AG04450 (cell line): ENCODE results near the gene CNDP2. TPM values are rescaled to one million over a fixed set of nuclear protein-coding genes. Genes with fewer than 3 reads are reported as not detected.
"Not testable (repeated sequence)": the region's sequence is repeated elsewhere in the genome, so short reads cannot be mapped to it uniquely, and the experiment has no call there.

Experiments
- CTCF ChIA-PET: fragments of 300-600, 350-600 bp; formaldehyde crosslinking; extraction: SDS; loops from one replicate; lab custom pipeline; 2022; ENCODE audit warnings: antibody characterized with exemption, inconsistent platforms; lab: Charles Lee
- POLR2A ChIA-PET: fragments of 350-600 bp; formaldehyde crosslinking; extraction: SDS; loops from one replicate; lab custom pipeline; 2021; ENCODE audit warnings: antibody characterized with exemption, inconsistent platforms; lab: Yijun Ruan, JAX
- DNase-seq: peaks from one replicate; pipeline ENCODE4 v3.0.0-alpha.2; 2011; ENCODE audit warnings: low read depth, low spot score
- H3K27ac ChIP-seq: one replicate; pipeline ENCODE4 v1.5.1; 2012; ENCODE audit warnings: low read depth, low read length, control low read depth
- H3K27me3 ChIP-seq: one replicate; pipeline ENCODE4 v1.6.0; 2012; ENCODE audit warnings: low read length; ENCODE audit not compliant: control insufficient read depth, insufficient read depth
- H3K4me3 ChIP-seq: 2 replicates; pipeline ENCODE4 v1.5.1; 2011; ENCODE audit warnings: mild to moderate bottlenecking, low read depth, low read length, control low read depth
- H3K9me3 ChIP-seq: 2 replicates; pipeline ENCODE4 v1.5.1; 2012; ENCODE audit warnings: low read length; ENCODE audit not compliant: control insufficient read depth, insufficient read depth
- CTCF ChIP-seq: IDR thresholded peaks from 2 replicates; pipeline ENCODE4 v1.5.1; 2011; ENCODE audit warnings: low read depth, low read length, control low read depth, inconsistent platforms
- polyA plus RNA-seq: library from polyadenylated mRNA; depleted of rRNA; stranded (reverse); fragments of >200 nt; gene quantifications from 2 replicates; pipeline ENCODE4 v1.2.3, GENCODE V29; 2011

Gene CNDP2
- polyA plus RNA-seq, 1 experiment = 74.2 TPM

GRCh38 chr18:74524097-74524496 is 27.9 kb downstream of the CNDP2 start:
- no peak overlapping the region for H3K27ac ChIP-seq
- POLR2A ChIA-PET = no interaction called here
- no peaks in the 10 kb centered on the region for H3K9me3 ChIP-seq
- CTCF ChIA-PET = interaction anchor here (0.8 kb wide), 1 partner anchor 28 kb away, joined by 6 read pairs; no protein-coding TSS in a partner anchor
- H3K4me3 ChIP-seq = no peak overlapping the region
- peaks cover 3% of the 10 kb centered on the region for H3K27me3 ChIP-seq
- no peak for DNase-seq
- TF ChIP-seq CTCF = no peak

- H3K27me3 ChIP-seq, CTCF ChIA-PET, H3K4me3 ChIP-seq, H3K27ac ChIP-seq, H3K9me3 ChIP-seq, POLR2A ChIA-PET, DNase-seq: not testable (repeated sequence)
Measured at GRCh38 chr18:74524915-74525314, 28.8 kb downstream of the CNDP2 start.

GRCh38 chr18:74525741-74526140 is 29.6 kb downstream of the CNDP2 start:
- Histone ChIP-seq H3K27ac (no peak overlapping the region), H3K27me3 (peaks cover 10% of the 10 kb centered on the region), H3K9me3 (no peaks in the 10 kb centered on the region), H3K4me3 (no peak overlapping the region)
- no peak for DNase-seq
- no peak for TF ChIP-seq CTCF
- CTCF ChIA-PET = no interaction called here
- POLR2A ChIA-PET = no interaction called here

DNA sequence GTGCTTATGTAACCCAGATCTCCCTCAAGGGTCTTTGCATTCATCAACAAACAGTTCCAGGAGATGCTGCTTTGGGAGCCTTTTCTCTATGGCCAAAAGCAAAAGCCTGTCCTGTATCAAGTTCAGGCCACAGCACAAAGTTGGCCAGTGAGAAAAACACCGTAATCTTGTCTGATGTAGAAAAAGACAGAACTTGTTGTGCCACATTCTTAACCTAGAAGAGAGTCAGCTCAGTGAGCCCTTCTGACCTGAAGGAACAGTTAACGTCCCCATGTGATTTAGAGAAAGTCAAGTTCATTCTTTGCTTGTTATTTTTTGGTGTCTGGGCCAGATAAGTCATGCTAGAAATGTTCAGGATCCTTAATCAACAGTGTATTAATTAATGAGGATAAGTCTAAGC is 30.3 kb downstream of the CNDP2 start:
- Histone ChIP-seq H3K27ac (no peak overlapping the region), H3K9me3 (no peaks in the 10 kb centered on the region), H3K4me3 (no peak overlapping the region), H3K27me3 (peaks cover 14% of the 10 kb centered on the region)
- ChIA-PET CTCF (interaction anchor here (1.6 kb wide), 1 partner anchor 25 kb away, joined by 6 read pairs; no protein-coding TSS in a partner anchor), POLR2A (no interaction called here)
- no peak for DNase-seq
- TF ChIP-seq CTCF = no peak

GRCh38 chr18:74528478-74528877 is 32.3 kb downstream of the CNDP2 start:
- CTCF ChIA-PET = interaction anchor here (2.3 kb wide), 1 partner anchor 23 kb away, joined by 9 read pairs; no protein-coding TSS in a partner anchor

More at GRCh38 chr18:74528478-74528877, 32.3 kb downstream of the CNDP2 start:
- TF ChIP-seq CTCF = no peak
- Histone ChIP-seq H3K4me3 (no peak overlapping the region), H3K9me3 (no peaks in the 10 kb centered on the region), H3K27me3 (peaks cover 19% of the 10 kb centered on the region), H3K27ac (no peak overlapping the region)
- POLR2A ChIA-PET = no interaction called here
- no peak for DNase-seq
